ENCODE measurements around the gene DCLK1. TPM values are rescaled to one million over a fixed set of nuclear protein-coding genes. Genes with fewer than 3 reads are reported as not detected.

DCLK1 gene
- total RNA-seq, 1 donor from 2014 or later, result under 0.01 TPM

DNA sequence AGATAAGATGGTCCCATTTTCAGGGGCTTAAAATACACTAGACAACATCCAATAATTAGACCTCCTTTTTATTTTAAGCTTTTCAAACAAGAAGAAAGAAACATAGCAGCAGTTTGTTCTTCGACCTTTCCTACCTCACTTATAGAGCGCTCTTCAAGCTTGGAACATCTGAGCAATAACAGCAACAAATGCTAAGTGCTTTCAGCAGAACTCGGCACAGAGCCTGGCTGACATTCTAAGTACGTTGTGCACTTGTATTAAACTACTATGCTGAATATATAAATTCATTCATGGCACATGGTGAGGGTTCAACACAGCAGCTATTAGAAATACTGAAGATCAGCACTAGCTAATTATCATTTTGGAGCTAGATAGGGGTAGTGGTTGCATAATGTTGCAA is 398.6 kb downstream of the DCLK1 start:
- FAIRE-seq (no peak), DNase-seq (ENCODE audit: low read depth) (no peak)
- H3K4me3 ChIP-seq (ENCODE audit: low read depth, low read length), result no peak overlapping the region
- H3K27me3 ChIP-seq (ENCODE audit: control insufficient read depth, insufficient read depth, low read length), result no peaks in the 10 kb centered on the region
- TF ChIP-seq, protein P1, sequence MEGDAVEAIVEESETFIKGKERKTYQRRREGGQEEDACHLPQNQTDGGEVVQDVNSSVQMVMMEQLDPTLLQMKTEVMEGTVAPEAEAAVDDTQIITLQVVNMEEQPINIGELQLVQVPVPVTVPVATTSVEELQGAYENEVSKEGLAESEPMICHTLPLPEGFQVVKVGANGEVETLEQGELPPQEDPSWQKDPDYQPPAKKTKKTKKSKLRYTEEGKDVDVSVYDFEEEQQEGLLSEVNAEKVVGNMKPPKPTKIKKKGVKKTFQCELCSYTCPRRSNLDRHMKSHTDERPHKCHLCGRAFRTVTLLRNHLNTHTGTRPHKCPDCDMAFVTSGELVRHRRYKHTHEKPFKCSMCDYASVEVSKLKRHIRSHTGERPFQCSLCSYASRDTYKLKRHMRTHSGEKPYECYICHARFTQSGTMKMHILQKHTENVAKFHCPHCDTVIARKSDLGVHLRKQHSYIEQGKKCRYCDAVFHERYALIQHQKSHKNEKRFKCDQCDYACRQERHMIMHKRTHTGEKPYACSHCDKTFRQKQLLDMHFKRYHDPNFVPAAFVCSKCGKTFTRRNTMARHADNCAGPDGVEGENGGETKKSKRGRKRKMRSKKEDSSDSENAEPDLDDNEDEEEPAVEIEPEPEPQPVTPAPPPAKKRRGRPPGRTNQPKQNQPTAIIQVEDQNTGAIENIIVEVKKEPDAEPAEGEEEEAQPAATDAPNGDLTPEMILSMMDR (IDR thresholded peaks at IDR 0.05; ENCODE audit: insufficient read depth, low read length, severe bottlenecking), result no peak
- H3K36me3 ChIP-seq (ENCODE audit: control insufficient read depth, insufficient read depth, low read length), result no peaks in the 10 kb centered on the region

DNA sequence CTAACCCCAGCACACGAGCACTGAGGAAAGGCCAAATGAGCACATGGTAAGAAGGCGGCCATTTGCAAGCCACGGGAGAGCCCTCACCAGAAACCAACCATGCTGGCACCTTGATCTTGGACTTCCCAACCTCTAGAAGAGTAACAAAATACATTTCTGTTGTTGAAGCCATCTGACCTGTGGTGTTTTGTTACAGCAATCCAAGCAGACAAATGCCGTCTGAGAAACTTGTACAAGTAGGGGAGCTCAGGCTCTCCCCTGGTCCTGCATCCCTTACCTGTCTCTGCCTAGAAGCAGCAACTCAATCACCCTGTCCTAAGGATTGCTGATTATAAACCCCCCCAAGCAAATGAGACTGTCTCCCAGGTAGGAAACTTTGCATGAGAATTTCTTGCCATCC is 399.7 kb downstream of the DCLK1 start:
- no peaks in the 10 kb centered on the region for H3K36me3 ChIP-seq (ENCODE audit: control insufficient read depth, insufficient read depth, low read length)
- H3K27me3 ChIP-seq (ENCODE audit: control insufficient read depth, insufficient read depth, low read length), result no peaks in the 10 kb centered on the region
- FAIRE-seq (no peak), DNase-seq (ENCODE audit: low read depth) (no peak)
- TF ChIP-seq, protein P1 (IDR thresholded peaks at IDR 0.05; ENCODE audit: insufficient read depth, low read length, severe bottlenecking), result no peak
- H3K4me3 ChIP-seq (ENCODE audit: low read depth, low read length), result no peak overlapping the region

DNA sequence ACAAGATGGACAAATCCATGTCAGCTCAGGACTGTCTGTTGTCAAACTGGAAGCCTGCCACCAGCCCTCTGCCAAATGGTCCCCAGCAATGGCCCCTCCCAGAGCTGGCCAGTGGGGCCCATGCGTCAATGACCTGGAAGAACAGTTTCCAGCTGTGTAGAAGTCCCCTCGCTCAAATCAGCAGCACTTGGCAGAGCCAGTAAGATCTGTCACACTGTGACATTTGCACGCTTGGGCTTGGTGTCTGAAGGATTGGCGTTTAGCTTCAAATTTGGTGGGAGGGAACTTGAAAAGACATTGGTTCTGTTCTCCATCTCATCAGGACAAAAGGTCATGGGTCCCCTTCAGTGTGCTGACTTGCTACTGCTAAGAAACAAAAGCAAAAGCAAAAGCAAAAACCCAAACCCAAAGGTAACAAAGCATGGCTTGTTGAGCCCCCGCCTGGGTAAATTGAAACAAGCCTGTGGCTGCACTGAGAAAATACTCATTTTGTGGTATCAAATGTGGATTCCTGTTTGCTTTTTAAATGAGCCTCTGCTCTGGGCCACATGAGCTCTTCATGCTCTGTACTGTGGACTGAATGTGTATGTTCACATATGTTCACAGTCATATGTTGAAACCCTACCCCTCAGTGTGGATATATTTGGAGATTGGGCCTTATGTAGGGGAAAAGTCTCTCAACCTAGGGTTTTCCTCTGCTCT is 401.1 kb downstream of the DCLK1 start:
- no peak for FAIRE-seq
- no peaks in the 10 kb centered on the region for H3K36me3 ChIP-seq (ENCODE audit: control insufficient read depth, insufficient read depth, low read length)
- H3K4me3 ChIP-seq (ENCODE audit: low read depth, low read length), result no peak overlapping the region
- TF ChIP-seq, protein P1 (IDR thresholded peaks at IDR 0.05; ENCODE audit: insufficient read depth, low read length, severe bottlenecking), result no peak
- H3K27me3 ChIP-seq (ENCODE audit: control insufficient read depth, insufficient read depth, low read length), result peaks cover 3% of the 10 kb centered on the region
- no peak for DNase-seq (ENCODE audit: low read depth)

DNA sequence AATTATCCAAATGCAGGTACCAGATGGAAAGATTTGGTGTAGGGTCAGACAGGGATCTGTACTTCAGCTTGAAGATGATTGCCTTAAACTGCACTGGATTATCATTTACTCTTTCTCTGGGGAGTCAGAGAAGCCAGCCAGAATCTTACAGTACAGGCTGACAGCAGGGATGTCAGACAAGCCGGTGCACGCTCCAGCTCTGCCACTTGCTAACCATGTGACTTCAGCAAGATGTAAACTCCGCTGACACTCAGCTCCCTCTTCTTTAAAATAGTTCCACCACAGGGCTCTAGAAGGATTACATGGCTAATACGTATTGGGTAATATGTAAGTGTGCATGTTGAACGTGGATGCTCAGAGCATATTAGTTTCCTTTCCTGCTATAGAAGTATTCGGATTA is 403.3 kb downstream of the DCLK1 start:
- H3K4me3 ChIP-seq (ENCODE audit: low read depth, low read length), result no peak overlapping the region
- TF ChIP-seq, protein P1 (IDR thresholded peaks at IDR 0.05; ENCODE audit: insufficient read depth, low read length, severe bottlenecking), result no peak
- H3K27me3 ChIP-seq (ENCODE audit: control insufficient read depth, insufficient read depth, low read length), result peaks cover 3% of the 10 kb centered on the region
- H3K36me3 ChIP-seq (ENCODE audit: control insufficient read depth, insufficient read depth, low read length), result no peaks in the 10 kb centered on the region
- DNase-seq (ENCODE audit: low read depth), result peak; percentile 77
- no peak for FAIRE-seq

DNA sequence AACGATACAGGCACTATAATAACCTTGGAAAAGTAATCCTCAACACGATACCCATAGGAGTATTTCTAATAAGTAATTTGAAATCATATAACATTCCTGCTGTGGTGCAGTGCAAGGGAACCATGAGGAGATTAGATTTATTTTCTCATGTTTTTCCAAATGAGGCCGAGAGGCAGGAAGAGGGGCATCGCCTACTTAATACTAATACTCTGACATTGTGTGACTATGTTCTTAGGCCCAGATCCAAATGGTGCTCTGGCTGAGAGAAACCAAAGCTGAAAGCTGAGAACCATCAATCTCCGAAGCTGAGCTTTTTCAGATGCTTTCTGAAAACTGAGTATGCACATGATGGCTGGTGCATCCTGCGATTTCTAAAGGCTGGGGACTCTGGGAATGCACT is 406.7 kb downstream of the DCLK1 start:
- TF ChIP-seq, protein P1 (IDR thresholded peaks at IDR 0.05; ENCODE audit: insufficient read depth, low read length, severe bottlenecking), result no peak
- peaks cover 3% of the 10 kb centered on the region for H3K27me3 ChIP-seq (ENCODE audit: control insufficient read depth, insufficient read depth, low read length)
- DNase-seq (ENCODE audit: low read depth) (no peak), FAIRE-seq (no peak)
- no peak overlapping the region for H3K4me3 ChIP-seq (ENCODE audit: low read depth, low read length)
- no peaks in the 10 kb centered on the region for H3K36me3 ChIP-seq (ENCODE audit: control insufficient read depth, insufficient read depth, low read length)

DNA sequence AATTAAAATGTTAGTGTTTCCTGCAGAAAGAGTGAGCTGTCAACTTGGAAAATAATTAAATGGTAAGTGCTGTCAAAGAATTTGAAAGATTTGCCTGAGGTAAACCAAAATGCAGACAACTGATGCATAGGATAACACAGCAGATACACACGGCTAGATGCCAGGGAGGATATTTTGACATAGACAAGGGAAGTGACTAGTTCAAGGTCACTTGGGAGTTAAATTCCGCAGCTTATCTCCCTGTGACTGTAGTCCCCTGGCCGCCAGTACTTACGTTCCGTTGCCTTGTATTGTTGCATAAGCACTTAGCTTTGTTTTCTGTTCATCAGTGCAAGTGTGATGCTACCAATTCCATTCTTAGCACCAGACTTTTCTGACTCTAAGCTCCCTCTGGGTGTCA is 407.4 kb downstream of the DCLK1 start:
- TF ChIP-seq, protein P1 (IDR thresholded peaks at IDR 0.05; ENCODE audit: insufficient read depth, low read length, severe bottlenecking), result no peak
- DNase-seq (ENCODE audit: low read depth), result no peak
- FAIRE-seq, result no peak

More for the DNA sequence above, 407.4 kb downstream of the DCLK1 start:
- H3K27me3 ChIP-seq (ENCODE audit: control insufficient read depth, insufficient read depth, low read length), result peaks cover 3% of the 10 kb centered on the region
- H3K4me3 ChIP-seq (ENCODE audit: low read depth, low read length), result no peak overlapping the region
- no peaks in the 10 kb centered on the region for H3K36me3 ChIP-seq (ENCODE audit: control insufficient read depth, insufficient read depth, low read length)
